ENCODE results near the gene TMEM271.
A peak's percentile ranks its signal among the peaks of the same experiment; 100 is the strongest.
"Not testable (repeated sequence)": the region's sequence is repeated elsewhere in the genome, so short reads cannot be mapped to it uniquely, and the experiment has no call there.

TMEM271 gene

GRCh38 chr4:578451-579443 is 2.7 kb upstream of the TMEM271 start:
- DNase-seq (ENCODE audit: low read depth), result no peak

GRCh38 chr4:577499-578450 is 1.7 kb upstream of the TMEM271 start:
- DNase-seq (ENCODE audit: low read depth), result no peak

GRCh38 chr4:576991-577498 is 950 bp upstream of the TMEM271 start:
- DNase-seq (ENCODE audit: low read depth), result no peak

GRCh38 chr4:575281-576141 is 584 bp downstream of the TMEM271 start:
- peak; percentile 6 for DNase-seq (ENCODE audit: low read depth)

- no peak for DNase-seq (ENCODE audit: low read depth)
Observed at GRCh38 chr4:574346-575161, 1.5 kb downstream of the TMEM271 start.

- no peak for DNase-seq (ENCODE audit: low read depth)
Observed at GRCh38 chr4:573122-573892, 2.8 kb downstream of the TMEM271 start.

- DNase-seq (ENCODE audit: low read depth), result no peak
Observed at GRCh38 chr4:572594-572993, 3.5 kb downstream of the TMEM271 start.

- no peak for DNase-seq (ENCODE audit: low read depth)
Observed at GRCh38 chr4:571838-572572, 4.1 kb downstream of the TMEM271 start.

GRCh38 chr4:570754-571153 is 5.3 kb downstream of the TMEM271 start:
- DNase-seq (ENCODE audit: low read depth), result no peak

GRCh38 chr4:569958-570667 is 6.0 kb downstream of the TMEM271 start:
- DNase-seq (ENCODE audit: low read depth), result no peak

- DNase-seq (ENCODE audit: low read depth), result no peak
Observed at GRCh38 chr4:568962-569361, 7.1 kb downstream of the TMEM271 start.

GRCh38 chr4:568351-568652 is 7.8 kb downstream of the TMEM271 start:
- no peak for DNase-seq (ENCODE audit: low read depth)

- no peak for DNase-seq (ENCODE audit: low read depth)
Observed at GRCh38 chr4:567457-568350, 8.4 kb downstream of the TMEM271 start.

- no peak for DNase-seq (ENCODE audit: low read depth)
Observed at GRCh38 chr4:566508-567295, 9.4 kb downstream of the TMEM271 start.

GRCh38 chr4:566035-566434 is 10.1 kb downstream of the TMEM271 start:
- DNase-seq (ENCODE audit: low read depth), result no peak

- not testable (repeated sequence) for DNase-seq (ENCODE audit: low read depth)
Observed at GRCh38 chr4:565614-566013, 10.5 kb downstream of the TMEM271 start.

- not testable (repeated sequence) for DNase-seq (ENCODE audit: low read depth)
Observed at GRCh38 chr4:562458-562857, 13.6 kb downstream of the TMEM271 start.

All from GM04504 (cell line).